SK-N-SH (cell line): Measurements from ENCODE around the gene DDX51. TPM values are rescaled to one million over a fixed set of nuclear protein-coding genes. Genes with fewer than 3 reads are reported as not detected.

Source experiments
- CTCF ChIA-PET: fragments of 300-600, 350-600 bp; formaldehyde crosslinking; extraction: SDS; loops from one replicate; lab custom pipeline; 2021; lab: Yijun Ruan, JAX
- POLR2A ChIA-PET: fragments of 350-600 bp; sonication (Branson Sonifier 250); formaldehyde crosslinking; extraction: SDS; loops from one replicate; lab custom pipeline; 2020; ENCODE audit warnings: antibody characterized with exemption, inconsistent platforms; lab: Yijun Ruan, JAX
- DNase-seq: peaks from one replicate; pipeline ENCODE4 v3.0.0; 2012
- H2AFZ ChIP-seq: fragments of 200-600 bp; sonication (generic); 2 replicates; pipeline ENCODE4 v1.8.1; 2016; ENCODE audit warnings: antibody characterized with exemption, mild to moderate bottlenecking, low read depth
- H3F3A ChIP-seq: fragments of 200-600 bp; sonication (generic); replicated peaks from 2 replicates; pipeline ENCODE3; 2016; ENCODE audit warnings: antibody characterized with exemption, mild to moderate bottlenecking; ENCODE audit not compliant: insufficient read depth
- H3K27ac ChIP-seq, 2 experiments: fragments of 200-500 bp in 1 of 2; fragments of 200-600 bp in 1 of 2; sonication (Bioruptor generic) in 1 of 2; sonication (generic), shearing (Covaris generic) in 1 of 2; 2 replicates each; pipeline versions ENCODE4 v1.5.1 to v1.6.1; 2014 to 2016; ENCODE audit warnings: low read depth in 2 of 2, inconsistent platforms in 1 of 2, low read length in 1 of 2, mild to moderate bottlenecking in 1 of 2, mixed read lengths in 1 of 2
- H3K27me3 ChIP-seq: fragments of 200-600 bp; sonication (generic), shearing (Covaris generic); 2 replicates; pipeline ENCODE4 v1.6.1; 2016; ENCODE audit warnings: mixed run types; ENCODE audit not compliant: insufficient read depth
- H3K36me3 ChIP-seq, 2 experiments: fragments of 200-500 bp in 1 of 2; fragments of 200-600 bp in 1 of 2; sonication (Bioruptor generic) in 1 of 2; sonication (generic) in 1 of 2; replicated peaks in 1 of 2; 2 replicates each; pipeline versions ENCODE3 to v1.5.1; 2014 to 2016; ENCODE audit warnings: low read length in 1 of 2, mild to moderate bottlenecking in 1 of 2; ENCODE audit not compliant: insufficient read depth in 2 of 2, control insufficient read depth in 1 of 2
- H3K4me1 ChIP-seq, 2 experiments: fragments of 200-500 bp in 1 of 2; fragments of 200-600 bp in 1 of 2; sonication (Bioruptor generic) in 1 of 2; sonication (generic), shearing (Covaris generic) in 1 of 2; 2 replicates each; pipeline versions ENCODE4 v1.5.1 to v1.6.1; 2014 to 2016; ENCODE audit warnings: low read depth in 1 of 2, low read length in 1 of 2, mixed run types in 1 of 2; ENCODE audit not compliant: insufficient read depth in 2 of 2, control insufficient read depth in 1 of 2
- H3K4me2 ChIP-seq: fragments of 200-600 bp; sonication (generic), shearing (Covaris generic); 2 replicates; pipeline ENCODE4 v1.6.1; 2017; ENCODE audit warnings: mixed run types
- H3K4me3 ChIP-seq, 2 experiments: fragments of 200-500 bp in 1 of 2; fragments of 200-600 bp in 1 of 2; sonication (Bioruptor generic) in 1 of 2; sonication (generic), shearing (Covaris generic) in 1 of 2; 2 replicates each; pipeline versions ENCODE4 v1.5.1 to v1.8.1; 2014 to 2016; ENCODE audit warnings: low read depth in 2 of 2, inconsistent platforms in 1 of 2, low read length in 1 of 2, mild to moderate bottlenecking in 1 of 2, mixed read lengths in 1 of 2, moderate library complexity in 1 of 2
- H3K79me2 ChIP-seq: fragments of 200-600 bp; sonication (generic); 2 replicates; pipeline ENCODE4 v1.8.1; 2017; ENCODE audit warnings: mild to moderate bottlenecking; ENCODE audit not compliant: insufficient read depth
- H3K9ac ChIP-seq: fragments of 200-600 bp; sonication (generic); 2 replicates; pipeline ENCODE4 v1.6.1; 2017; ENCODE audit warnings: mixed run types
- H3K9me2 ChIP-seq: fragments of 200-600 bp; sonication (generic); 2 replicates; pipeline ENCODE4 v1.6.1; 2017; ENCODE audit warnings: mixed run types
- H3K9me3 ChIP-seq: fragments of 200-600 bp; sonication (generic); 2 replicates; pipeline ENCODE4 v1.6.1; 2017; ENCODE audit warnings: mixed run types, mild to moderate bottlenecking, moderate library complexity
- H4K20me1 ChIP-seq: fragments of 200-600 bp; sonication (generic); 2 replicates; pipeline ENCODE4 v1.6.1; 2017; ENCODE audit warnings: mild to moderate bottlenecking, mixed run types; ENCODE audit not compliant: insufficient read depth
- CTCF ChIP-seq: fragments of 200-600 bp; sonication (generic); IDR thresholded peaks from 2 replicates; pipeline ENCODE4 v1.6.1; 2017; ENCODE audit warnings: antibody characterized with exemption, mild to moderate bottlenecking, moderate library complexity
- ELF1 ChIP-seq: IDR thresholded peaks from 2 replicates; pipeline ENCODE4 v1.4.0; 2012
- EP300 ChIP-seq, 2 experiments: IDR thresholded peaks; 2 replicates each; pipeline versions ENCODE4 v1.4.0 to v1.6.1; 2012; ENCODE audit warnings: borderline replicate concordance in 1 of 2, low read depth in 1 of 2, low read length in 1 of 2
- EZH2phosphoT487 ChIP-seq: fragments of 200-600 bp; sonication (generic); IDR thresholded peaks from 2 replicates; pipeline ENCODE4 v1.6.1; 2017; ENCODE audit warnings: low read depth, mixed run types, mild to moderate bottlenecking, antibody characterized with exemption, moderate library complexity, borderline replicate concordance
- GATA2 ChIP-seq: sonication (generic); formaldehyde crosslinking; IDR thresholded peaks from 2 replicates; pipeline ENCODE4 v1.5.0; 2020; ENCODE audit warnings: mild to moderate bottlenecking, missing genetic modification reagents
- MXI1 ChIP-seq: IDR thresholded peaks from 2 replicates; pipeline ENCODE4 v1.6.1; 2012; ENCODE audit warnings: mild to moderate bottlenecking, low read depth, low read length, improper control_type of control experiment
- NRF1 ChIP-seq: IDR thresholded peaks from 2 replicates; pipeline ENCODE4 v1.6.1; 2012; ENCODE audit warnings: low read depth, mild to moderate bottlenecking, low read length
- POLR2AphosphoS5 ChIP-seq: IDR thresholded peaks from 2 replicates; pipeline ENCODE4 v1.6.1; 2012; ENCODE audit warnings: low read depth, low read length
- RAD21 ChIP-seq: IDR thresholded peaks from 2 replicates; pipeline ENCODE4 v1.6.1; 2012; ENCODE audit warnings: mild to moderate bottlenecking, low read length
- REST ChIP-seq: IDR thresholded peaks from 2 replicates; pipeline ENCODE4 v1.6.1; 2012; ENCODE audit warnings: mild to moderate bottlenecking, low read depth, low read length, moderate library complexity
- WGBS: methylation state at CpG from one replicate; pipeline ENCODE4 v1.1.6; 2017; ENCODE audit warnings: low lambda C conversion rate; 5-methylcytosine and 5-hydroxymethylcytosine counted together
- polyA plus RNA-seq, 3 experiments: library from polyadenylated mRNA; depleted of rRNA; stranded (reverse); fragments of >200 nt; gene quantifications; 2 replicates each; pipeline ENCODE4 v1.2.3, GENCODE V29; 2012
- TF ChIP-seq, protein P1 (sequence below): fragments of 150-350 bp; IDR thresholded peaks from 2 replicates; pipeline ENCODE4 v1.6.1; 2016; ENCODE audit warnings: mild to moderate bottlenecking, low read depth, low read length
- TF ChIP-seq, protein P2 (sequence below): fragments of 150-350 bp; IDR thresholded peaks from 2 replicates; pipeline ENCODE4 v1.6.1; 2017; ENCODE audit warnings: antibody characterized with exemption, low read length, low read depth, borderline replicate concordance

Gene DDX51
- polyA plus RNA-seq, 1 of the 3 experiments (the other 2 are of a cell fraction), result 17.3 TPM

DNA sequence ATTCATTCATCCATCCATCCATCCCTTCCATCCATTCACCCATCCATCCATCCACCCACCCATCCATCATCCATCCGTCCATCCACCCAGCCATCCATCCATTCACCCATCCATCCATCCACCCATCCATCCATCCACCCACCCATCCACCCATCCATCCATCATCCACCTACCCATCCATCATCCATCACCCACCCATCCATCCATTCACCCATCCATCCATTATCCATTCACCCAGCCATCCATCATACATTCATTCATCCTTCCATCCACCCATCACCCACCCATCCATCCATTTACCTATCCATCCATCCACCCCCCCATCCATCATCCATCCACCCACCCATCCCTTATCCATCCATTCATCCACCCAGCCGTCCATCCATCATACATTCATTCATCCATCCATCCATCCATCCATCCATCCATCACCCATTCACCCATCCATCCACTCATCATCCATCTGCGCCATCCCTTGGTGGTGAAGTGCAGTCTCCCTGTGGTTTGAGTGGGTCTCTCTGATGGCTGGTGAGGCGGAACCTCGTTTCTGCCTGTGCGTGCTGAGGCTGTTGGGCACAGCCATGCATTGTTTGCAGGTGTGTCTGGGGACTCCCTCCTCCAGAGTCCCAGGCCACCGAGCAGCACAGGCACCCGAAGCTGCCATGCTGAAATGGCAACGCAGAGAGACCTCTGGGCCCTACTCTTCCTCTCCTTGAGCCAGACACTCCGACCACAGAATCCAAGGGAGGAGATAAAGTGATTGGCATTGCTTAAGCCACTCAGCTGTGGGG, 22.9 kb upstream of the DDX51 start (continued):
- TF ChIP-seq NRF1, result no peak

DNA sequence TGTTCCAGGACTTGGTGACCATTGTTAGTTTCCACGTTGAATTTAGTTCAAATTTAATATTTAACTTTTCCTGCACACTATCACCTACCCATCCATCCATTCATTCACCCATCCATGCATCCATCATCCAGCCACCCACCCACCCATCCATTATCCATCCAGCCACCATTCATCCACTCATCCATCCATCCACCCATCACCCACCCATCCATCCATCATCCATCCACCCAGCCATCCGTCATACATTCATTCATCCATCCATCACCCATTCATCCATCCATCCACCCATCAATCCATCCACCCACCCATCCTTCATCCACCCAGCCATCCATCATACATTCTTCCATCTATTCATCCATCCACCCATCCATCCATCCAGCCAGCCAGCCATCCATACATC, 22.0 kb upstream of the DDX51 start:
- no peak overlapping the region for H3K27ac ChIP-seq
- 87% methylated on average over 2 of the region's 2 CpGs for WGBS
- POLR2A ChIA-PET, result no interaction called here

GRCh38 chr12:132165584-132165983, 21.5 kb upstream of the DDX51 start:
- Histone ChIP-seq H3K36me3 (no peaks in the 10 kb centered on the region), H3K4me2 (no peak overlapping the region), H3F3A (peaks cover 9% of the 10 kb centered on the region), H3K4me3 (no peak overlapping the region), H3K27ac (no peak overlapping the region), H3K9me2 (no peaks in the 10 kb centered on the region), H3K27me3 (peaks cover 50% of the 10 kb centered on the region), H3K9me3 (no peaks in the 10 kb centered on the region), H3K79me2 (no peaks in the 10 kb centered on the region), H3K9ac (no peak overlapping the region), H4K20me1 (no peaks in the 10 kb centered on the region), H3K4me1 (peaks cover 2 to 7% of the 10 kb centered on the region in 2 experiments; a peak in 2 of 4 replicates), H2AFZ (no peak overlapping the region)
- 92% methylated on average over 6 of the region's 6 CpGs for WGBS
- TF ChIP-seq EZH2phosphoT487 (no peak), RAD21 (no peak), EP300 (IDR thresholded peaks at IDR 0.05; ENCODE audit: borderline replicate concordance in 1 of 2, low read depth in 1 of 2, low read length in 1 of 2) (no peak), POLR2AphosphoS5 (no peak), ELF1 (no peak), MXI1 (no peak), REST (no peak), GATA2 (CRISPR knock-in tag) (no peak), CTCF (no peak)
- TF ChIP-seq, protein P1, sequence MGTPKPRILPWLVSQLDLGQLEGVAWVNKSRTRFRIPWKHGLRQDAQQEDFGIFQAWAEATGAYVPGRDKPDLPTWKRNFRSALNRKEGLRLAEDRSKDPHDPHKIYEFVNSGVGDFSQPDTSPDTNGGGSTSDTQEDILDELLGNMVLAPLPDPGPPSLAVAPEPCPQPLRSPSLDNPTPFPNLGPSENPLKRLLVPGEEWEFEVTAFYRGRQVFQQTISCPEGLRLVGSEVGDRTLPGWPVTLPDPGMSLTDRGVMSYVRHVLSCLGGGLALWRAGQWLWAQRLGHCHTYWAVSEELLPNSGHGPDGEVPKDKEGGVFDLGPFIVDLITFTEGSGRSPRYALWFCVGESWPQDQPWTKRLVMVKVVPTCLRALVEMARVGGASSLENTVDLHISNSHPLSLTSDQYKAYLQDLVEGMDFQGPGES, result no peak
- ChIA-PET CTCF (no interaction called here), POLR2A (no interaction called here)
- no peak for DNase-seq

More for the DNA sequence above, 22.0 kb upstream of the DDX51 start:
- no peaks in the 10 kb centered on the region for H3K79me2 ChIP-seq
- H3K4me1 ChIP-seq, result peaks cover 2 to 7% of the 10 kb centered on the region in 2 experiments; a peak in 2 of 4 replicates
- no peak overlapping the region for H3K9ac ChIP-seq
- no peaks in the 10 kb centered on the region for H3K9me3 ChIP-seq
- CTCF ChIA-PET, result no interaction called here
- peaks cover 9% of the 10 kb centered on the region for H3F3A ChIP-seq
- no peaks in the 10 kb centered on the region for H3K36me3 ChIP-seq
- TF ChIP-seq, protein P2, sequence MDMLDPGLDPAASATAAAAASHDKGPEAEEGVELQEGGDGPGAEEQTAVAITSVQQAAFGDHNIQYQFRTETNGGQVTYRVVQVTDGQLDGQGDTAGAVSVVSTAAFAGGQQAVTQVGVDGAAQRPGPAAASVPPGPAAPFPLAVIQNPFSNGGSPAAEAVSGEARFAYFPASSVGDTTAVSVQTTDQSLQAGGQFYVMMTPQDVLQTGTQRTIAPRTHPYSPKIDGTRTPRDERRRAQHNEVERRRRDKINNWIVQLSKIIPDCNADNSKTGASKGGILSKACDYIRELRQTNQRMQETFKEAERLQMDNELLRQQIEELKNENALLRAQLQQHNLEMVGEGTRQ, result no peak
- TF ChIP-seq, all 33 proteins: peak for 0
- no peak for DNase-seq
- Histone ChIP-seq H2AFZ (no peak overlapping the region), H3K27me3 (peaks cover 55% of the 10 kb centered on the region), H3K4me3 (no peak overlapping the region), H4K20me1 (no peaks in the 10 kb centered on the region), H3K9me2 (no peaks in the 10 kb centered on the region), H3K4me2 (no peak overlapping the region)
